ENCODE measurements around the gene ZNF222.

The ZNF222 gene

GRCh38 chr19:44076325-44076724, 51.1 kb downstream of the ZNF222 start:
- peaks cover 4% of the 10 kb centered on the region for H3K9me3 Mint-ChIP-seq (ENCODE audit: low read depth)
- no peaks in the 10 kb centered on the region for H3K27me3 Mint-ChIP-seq
- H3K36me3 Mint-ChIP-seq: peaks cover 26% of the 10 kb centered on the region
- H3K27ac Mint-ChIP-seq: no peak overlapping the region
- H3K4me3 Mint-ChIP-seq: no peak overlapping the region
- H3K4me1 Mint-ChIP-seq (ENCODE audit: low read depth): peaks cover 21% of the 10 kb centered on the region

Data from activated naive CD8-positive, alpha-beta T cell (primary cell).